ENCODE results near the gene HBP1. TPM values are rescaled to one million over a fixed set of nuclear protein-coding genes. Genes with fewer than 3 reads are reported as not detected.

Gene HBP1
- polyA plus RNA-seq, 1 donor: 68.7 TPM

DNA sequence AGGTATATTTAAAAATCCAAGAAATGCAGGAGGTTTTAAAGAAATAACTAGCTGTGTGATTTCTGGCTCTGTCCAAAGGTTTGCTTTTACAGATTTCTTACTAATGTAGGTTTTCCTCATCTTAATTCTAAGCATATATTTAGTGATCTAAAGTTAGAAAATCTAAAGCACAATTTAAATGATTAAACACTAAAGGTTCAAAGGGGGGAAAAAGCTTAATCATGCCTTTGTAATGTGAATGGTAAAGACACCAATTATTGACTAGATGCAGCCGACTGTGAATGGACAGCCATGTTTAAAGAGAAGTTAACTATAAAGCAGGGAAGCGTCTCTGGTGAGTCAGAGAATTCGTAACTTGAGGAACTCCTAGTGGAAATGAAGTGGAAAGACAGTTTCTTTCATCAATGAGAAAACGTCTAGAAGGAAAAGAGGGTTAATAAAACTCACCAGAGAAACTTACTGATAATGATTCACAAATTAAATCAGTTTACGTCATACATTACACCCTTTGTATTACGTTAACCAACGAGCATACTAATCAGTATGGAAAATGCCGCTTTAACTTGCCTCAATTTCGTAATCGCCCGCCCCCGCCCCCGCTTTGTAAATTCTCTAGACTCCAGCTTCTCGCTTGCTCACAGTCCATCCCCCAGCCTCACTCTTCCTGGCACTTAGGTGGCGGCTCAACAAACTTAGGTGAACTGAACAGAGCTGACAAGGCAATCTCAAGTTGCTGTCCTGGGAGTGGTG lies 1.1 kb upstream of the HBP1 start:
- WGBS (ENCODE audit: insufficient coverage, low lambda C conversion rate): 0% methylated on average over 2 of the region's 15 CpGs
- Histone ChIP-seq H3K27ac (ENCODE audit: low read length) (peak overlapping the region; percentile 98), H3K36me3 (ENCODE audit: control insufficient read depth, insufficient read depth, low read length) (peaks cover 5% of the 10 kb centered on the region), H3K27me3 (ENCODE audit: control insufficient read depth, insufficient read depth, low read length) (no peaks in the 10 kb centered on the region), H3K4me1 (ENCODE audit: control insufficient read depth, insufficient read depth, low read length) (peaks cover 5% of the 10 kb centered on the region), H3K4me3 (ENCODE audit: low read length) (peak overlapping the region; percentile 60), H3K9me3 (ENCODE audit: control insufficient read depth, low read depth, low read length) (no peaks in the 10 kb centered on the region)
- DNase-seq: peak; percentile 74 to 82

DNA sequence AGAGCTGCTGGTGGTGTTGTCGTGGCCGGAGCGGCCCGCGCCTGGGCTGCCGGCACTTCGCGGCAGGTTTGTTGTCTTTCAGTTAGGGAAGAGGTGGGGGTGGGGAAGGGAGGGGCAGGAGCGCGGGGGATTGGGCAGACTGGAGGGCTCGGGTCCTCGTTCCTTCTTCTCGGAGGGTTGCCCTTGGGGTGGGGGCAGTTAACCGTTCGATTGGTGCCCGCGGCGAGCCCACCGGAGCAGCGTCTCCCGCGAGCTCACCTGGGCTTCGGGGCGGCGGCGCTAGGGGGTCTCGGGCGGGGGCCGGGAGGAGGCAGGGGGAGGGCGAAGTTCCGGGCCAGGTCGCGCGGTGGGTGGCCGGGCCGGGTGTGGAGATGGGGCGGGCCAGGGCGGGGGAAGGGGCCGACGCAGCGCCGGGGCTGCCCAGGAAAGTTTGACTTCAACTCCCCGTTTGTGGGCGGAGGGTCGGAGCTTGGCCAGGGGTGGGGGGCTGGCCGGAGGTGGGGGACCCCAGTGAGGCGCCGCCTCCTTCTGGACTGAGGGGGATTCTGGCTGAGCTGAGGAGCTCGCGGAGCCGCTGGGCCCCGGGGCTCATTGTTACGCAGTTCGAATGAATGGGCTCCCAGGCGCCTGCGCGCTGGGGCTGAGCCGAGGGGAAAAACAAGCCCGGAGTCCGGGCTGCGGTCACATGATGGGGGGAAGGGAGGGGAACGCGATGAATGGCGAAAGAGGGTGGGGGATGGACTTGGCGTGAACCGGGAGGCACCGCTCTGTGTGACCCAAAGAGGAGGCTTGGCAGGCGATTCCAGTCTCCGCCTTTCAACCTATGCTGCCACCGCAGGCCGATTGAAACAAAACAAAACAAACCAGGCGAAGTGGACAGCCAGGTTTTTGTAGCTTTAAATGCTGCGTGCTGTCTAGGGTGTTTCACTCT lies 582 bp downstream of the HBP1 start:
- H3K9me3 ChIP-seq (ENCODE audit: control insufficient read depth, low read depth, low read length): no peaks in the 10 kb centered on the region
- no CpG with 5 or more reads among the region's 73 CpGs for WGBS (ENCODE audit: insufficient coverage, low lambda C conversion rate)
- peaks cover 7% of the 10 kb centered on the region for H3K4me1 ChIP-seq (ENCODE audit: control insufficient read depth, insufficient read depth, low read length)

DNA sequence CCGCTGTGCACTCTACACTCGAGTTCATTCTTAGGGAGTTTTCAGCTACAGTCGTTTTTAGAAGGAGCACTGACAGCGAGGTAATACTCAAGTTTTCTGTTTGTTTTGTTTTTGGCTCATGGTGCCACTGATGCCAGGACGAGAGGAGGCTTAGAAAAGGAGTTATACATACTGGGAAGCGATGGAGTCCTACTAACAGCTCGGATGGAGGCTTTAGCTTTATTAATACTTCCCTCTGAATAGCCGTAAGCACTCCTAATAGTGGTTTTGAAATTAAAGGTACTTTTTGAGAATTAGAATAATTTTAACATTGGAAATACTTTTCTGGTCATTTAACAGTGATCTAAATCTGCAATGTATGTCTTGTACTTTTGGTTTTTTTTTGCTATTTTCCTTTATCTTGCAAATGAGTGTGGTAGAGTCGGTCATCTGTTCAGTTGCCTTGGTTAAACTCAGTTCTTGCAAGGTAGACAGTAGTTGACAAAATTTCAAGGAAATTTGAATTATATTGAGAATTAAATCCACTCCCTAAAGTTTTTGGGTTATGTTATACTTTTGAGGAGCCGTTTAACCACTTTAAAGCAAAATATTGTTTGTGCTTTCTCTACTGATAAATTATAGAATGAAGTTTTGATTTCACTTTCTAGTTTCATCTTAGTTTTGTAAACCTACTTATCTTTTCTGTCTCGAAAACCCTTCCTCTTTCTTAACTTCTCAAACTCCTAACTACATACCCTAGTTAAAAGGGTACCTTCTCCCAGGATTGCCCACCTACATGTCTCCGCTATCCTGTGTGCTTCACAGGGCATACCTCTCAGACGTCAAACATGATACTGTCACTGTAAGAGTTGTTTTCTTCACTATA lies 1.5 kb downstream of the HBP1 start:
- Histone ChIP-seq H3K9me3 (ENCODE audit: control insufficient read depth, low read depth, low read length) (no peaks in the 10 kb centered on the region), H3K27me3 (ENCODE audit: control insufficient read depth, insufficient read depth, low read length) (no peaks in the 10 kb centered on the region), H3K4me3 (ENCODE audit: low read length) (peak overlapping the region; percentile 95), H3K4me1 (ENCODE audit: control insufficient read depth, insufficient read depth, low read length) (peaks cover 10% of the 10 kb centered on the region), H3K36me3 (ENCODE audit: control insufficient read depth, insufficient read depth, low read length) (peaks cover 5% of the 10 kb centered on the region), H3K27ac (ENCODE audit: low read length) (peak overlapping the region; percentile 99)
- DNase-seq: peak in 1 of 2 donors; percentile 34
- WGBS (ENCODE audit: insufficient coverage, low lambda C conversion rate): 12% methylated on average over 3 of the region's 13 CpGs

More for the DNA sequence above, 582 bp downstream of the HBP1 start:
- H3K27me3 ChIP-seq (ENCODE audit: control insufficient read depth, insufficient read depth, low read length): no peaks in the 10 kb centered on the region
- H3K36me3 ChIP-seq (ENCODE audit: control insufficient read depth, insufficient read depth, low read length): peaks cover 5% of the 10 kb centered on the region
- peak; percentile 98 for DNase-seq
- peak overlapping the region; percentile 95 for H3K4me3 ChIP-seq (ENCODE audit: low read length)
- H3K27ac ChIP-seq (ENCODE audit: low read length): peak overlapping the region; percentile 99

DNA sequence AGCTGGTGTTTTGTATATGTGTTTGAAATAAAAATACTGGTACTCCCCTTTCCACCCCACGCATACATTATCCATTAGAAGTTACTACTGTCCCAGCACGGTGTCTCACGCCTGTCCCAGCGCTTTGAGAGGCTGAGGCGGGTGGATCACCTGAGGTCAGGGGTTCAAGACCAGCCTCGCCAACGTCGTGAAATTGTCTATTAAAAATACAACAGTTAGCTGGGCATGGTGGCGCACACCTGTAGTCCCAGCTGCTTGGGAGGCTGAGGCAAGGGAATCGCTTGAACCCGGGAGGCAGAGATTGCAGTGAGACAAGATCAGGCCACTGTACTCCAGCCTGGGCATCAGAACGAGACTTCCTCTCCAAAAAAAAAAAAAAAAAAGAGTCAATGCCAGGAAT lies 2.7 kb downstream of the HBP1 start:
- no CpG with 5 or more reads among the region's 12 CpGs for WGBS (ENCODE audit: insufficient coverage, low lambda C conversion rate)
- DNase-seq: no peak
- Histone ChIP-seq H3K27ac (ENCODE audit: low read length) (no peak overlapping the region), H3K27me3 (ENCODE audit: control insufficient read depth, insufficient read depth, low read length) (no peaks in the 10 kb centered on the region), H3K36me3 (ENCODE audit: control insufficient read depth, insufficient read depth, low read length) (peaks cover 5% of the 10 kb centered on the region), H3K9me3 (ENCODE audit: control insufficient read depth, low read depth, low read length) (no peaks in the 10 kb centered on the region), H3K4me3 (ENCODE audit: low read length) (no peak overlapping the region), H3K4me1 (ENCODE audit: control insufficient read depth, insufficient read depth, low read length) (peaks cover 8% of the 10 kb centered on the region)

DNA sequence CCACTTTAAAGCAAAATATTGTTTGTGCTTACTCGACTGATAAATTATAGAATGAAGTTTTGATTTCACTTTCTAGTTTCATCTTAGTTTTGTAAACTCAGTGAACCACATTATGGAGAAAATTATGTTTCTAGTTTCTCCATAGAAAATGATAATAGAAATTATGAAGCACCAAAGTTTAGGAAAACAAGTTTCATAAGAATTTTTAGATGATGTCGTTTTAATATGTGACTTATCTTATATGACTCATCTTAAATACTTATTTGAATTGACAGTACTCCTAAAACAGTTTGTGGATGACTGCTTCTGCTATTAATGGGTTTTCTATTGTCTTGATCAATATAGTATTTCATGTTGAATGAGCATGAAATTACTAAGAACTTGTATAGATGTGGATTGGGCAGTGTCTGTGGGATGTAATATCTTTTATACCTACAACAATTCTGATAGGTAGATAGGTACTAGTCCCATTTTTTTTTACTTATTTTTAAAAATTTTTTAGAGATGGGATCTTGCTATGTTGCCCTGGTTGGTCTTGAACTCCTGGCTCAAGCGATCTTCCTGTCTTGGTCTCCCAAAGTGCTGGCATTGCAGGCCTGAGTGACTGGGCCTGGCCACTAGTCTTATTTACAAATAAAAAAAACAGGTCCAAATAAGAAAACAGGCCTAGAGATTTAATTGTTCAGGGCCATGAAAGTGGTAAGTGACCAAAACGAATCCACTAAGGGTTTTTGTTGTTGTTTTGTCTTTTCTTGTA lies 3.7 kb downstream of the HBP1 start:
- peaks cover 8% of the 10 kb centered on the region for H3K4me1 ChIP-seq (ENCODE audit: control insufficient read depth, insufficient read depth, low read length)
- WGBS (ENCODE audit: insufficient coverage, low lambda C conversion rate): 71% methylated on average over 3 of the region's 4 CpGs
- no peak overlapping the region for H3K4me3 ChIP-seq (ENCODE audit: low read length)
- DNase-seq: no peak
- H3K36me3 ChIP-seq (ENCODE audit: control insufficient read depth, insufficient read depth, low read length): peaks cover 5% of the 10 kb centered on the region
- no peak overlapping the region for H3K27ac ChIP-seq (ENCODE audit: low read length)
- no peaks in the 10 kb centered on the region for H3K9me3 ChIP-seq (ENCODE audit: control insufficient read depth, low read depth, low read length)
- no peaks in the 10 kb centered on the region for H3K27me3 ChIP-seq (ENCODE audit: control insufficient read depth, insufficient read depth, low read length)

DNA sequence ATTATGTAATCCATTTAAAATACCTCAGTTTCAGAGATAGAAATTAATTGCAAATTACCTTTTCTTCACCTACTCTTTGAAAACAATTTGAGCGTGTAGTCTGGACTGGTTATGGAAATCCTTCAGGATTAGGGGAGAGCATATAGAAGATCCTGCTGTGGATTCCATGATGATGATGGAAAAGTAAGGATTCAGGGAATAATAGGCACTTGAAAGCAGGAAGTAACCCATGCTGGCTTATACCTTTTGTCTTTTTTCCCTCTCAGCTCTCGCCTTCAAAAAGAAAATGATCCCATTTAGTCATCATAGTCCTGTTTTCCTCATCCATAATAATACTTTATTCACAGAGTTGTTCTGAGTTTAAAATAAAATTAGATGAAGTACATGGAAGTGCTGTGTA lies 4.4 kb downstream of the HBP1 start:
- Histone ChIP-seq H3K27ac (ENCODE audit: low read length) (peak overlapping the region; percentile 26), H3K9me3 (ENCODE audit: control insufficient read depth, low read depth, low read length) (no peaks in the 10 kb centered on the region), H3K4me1 (ENCODE audit: control insufficient read depth, insufficient read depth, low read length) (peaks cover 8% of the 10 kb centered on the region)

DNA sequence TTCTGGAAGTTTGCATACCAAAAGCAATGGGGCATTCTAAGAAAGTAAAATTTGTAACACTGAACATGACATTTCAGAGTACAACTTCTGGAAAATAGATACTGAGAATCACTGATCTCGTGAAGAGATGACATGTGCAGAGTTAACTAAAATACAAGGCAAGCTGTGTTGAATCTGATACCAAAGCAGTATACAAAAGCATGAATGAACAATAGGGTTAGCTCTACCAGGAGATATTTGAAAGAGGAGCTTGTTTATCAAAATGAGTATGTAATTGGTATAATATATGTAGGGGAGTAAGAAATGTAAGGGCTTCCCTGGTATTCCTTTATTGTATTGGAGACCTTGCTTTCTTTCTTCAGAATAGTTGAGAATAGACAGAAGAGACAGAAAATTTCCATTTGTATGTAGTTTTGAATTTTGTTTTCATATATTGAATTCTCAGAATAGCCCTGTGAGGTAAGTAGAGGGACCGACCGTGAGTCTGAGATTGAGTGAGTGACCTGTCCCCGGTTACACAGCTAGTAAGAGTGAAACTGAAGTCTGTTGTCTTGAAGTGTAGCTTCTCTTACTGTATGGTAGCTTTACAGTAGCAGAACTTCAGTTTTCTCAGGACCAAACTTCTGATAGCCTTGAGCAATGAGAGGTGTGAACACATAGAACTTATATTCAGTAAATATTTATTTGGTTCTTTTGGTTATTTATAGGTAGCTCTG lies 5.0 kb downstream of the HBP1 start:
- Histone ChIP-seq H3K4me1 (ENCODE audit: control insufficient read depth, insufficient read depth, low read length) (peaks cover 8% of the 10 kb centered on the region), H3K27ac (ENCODE audit: low read length) (peak overlapping the region; percentile 26), H3K9me3 (ENCODE audit: control insufficient read depth, low read depth, low read length) (no peaks in the 10 kb centered on the region), H3K27me3 (ENCODE audit: control insufficient read depth, insufficient read depth, low read length) (no peaks in the 10 kb centered on the region), H3K4me3 (ENCODE audit: low read length) (no peak overlapping the region), H3K36me3 (ENCODE audit: control insufficient read depth, insufficient read depth, low read length) (peaks cover 5% of the 10 kb centered on the region)
- no CpG with 5 or more reads among the region's 4 CpGs for WGBS (ENCODE audit: insufficient coverage, low lambda C conversion rate)
- DNase-seq: no peak

More for the DNA sequence above, 4.4 kb downstream of the HBP1 start:
- Histone ChIP-seq H3K36me3 (ENCODE audit: control insufficient read depth, insufficient read depth, low read length) (peaks cover 5% of the 10 kb centered on the region), H3K27me3 (ENCODE audit: control insufficient read depth, insufficient read depth, low read length) (no peaks in the 10 kb centered on the region), H3K4me3 (ENCODE audit: low read length) (no peak overlapping the region)
- no peak for DNase-seq
- no CpG with 5 or more reads among the region's 2 CpGs for WGBS (ENCODE audit: insufficient coverage, low lambda C conversion rate)

DNA sequence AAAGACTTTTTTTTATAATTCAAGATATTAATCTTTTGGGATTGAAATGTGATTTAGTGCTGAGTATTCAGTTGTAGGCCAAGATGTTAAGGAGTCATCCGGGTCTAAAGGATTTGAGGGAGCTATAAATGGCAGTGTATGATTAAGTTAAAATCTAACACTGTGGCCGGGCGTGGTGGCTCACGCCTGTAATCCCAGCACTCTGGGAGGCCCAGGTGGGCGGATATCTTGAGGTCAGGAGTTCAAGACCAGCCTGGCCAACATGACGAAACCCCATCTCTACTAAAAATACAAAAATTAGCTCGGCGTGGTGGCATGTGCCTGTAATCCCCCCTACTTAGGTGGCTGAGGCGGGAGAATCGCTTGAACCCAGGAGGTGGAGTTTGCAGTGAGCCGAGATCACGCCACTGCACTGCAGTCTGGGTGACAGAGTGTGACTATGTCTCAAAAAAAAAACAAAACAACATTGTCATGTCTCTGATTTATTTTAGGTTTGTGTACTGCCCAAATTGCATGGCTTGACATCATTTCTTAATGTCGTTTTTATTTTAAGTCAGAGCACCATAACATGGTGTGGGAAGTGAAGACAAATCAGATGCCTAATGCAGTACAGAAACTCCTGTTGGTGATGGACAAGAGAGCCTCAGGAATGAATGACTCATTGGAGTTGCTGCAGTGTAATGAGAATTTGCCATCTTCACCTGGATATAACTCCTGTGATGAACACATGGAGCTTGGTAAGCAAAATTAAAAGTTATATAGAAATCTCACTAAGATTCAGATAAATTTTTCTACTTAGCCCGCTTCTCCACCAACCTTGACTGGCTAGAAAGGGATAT lies 10.7 kb downstream of the HBP1 start:
- H3K9me3 ChIP-seq (ENCODE audit: control insufficient read depth, low read depth, low read length): no peaks in the 10 kb centered on the region
- DNase-seq: peak in 1 of 2 donors; percentile 45
- H3K27me3 ChIP-seq (ENCODE audit: control insufficient read depth, insufficient read depth, low read length): no peaks in the 10 kb centered on the region
- peaks cover 8% of the 10 kb centered on the region for H3K36me3 ChIP-seq (ENCODE audit: control insufficient read depth, insufficient read depth, low read length)
- peak overlapping the region; percentile 73 for H3K27ac ChIP-seq (ENCODE audit: low read length)
- H3K4me3 ChIP-seq (ENCODE audit: low read length): no peak overlapping the region
- H3K4me1 ChIP-seq (ENCODE audit: control insufficient read depth, insufficient read depth, low read length): peaks cover 19% of the 10 kb centered on the region
- 100% methylated on average over 1 of the region's 14 CpGs for whole genome bisulfite sequencing (ENCODE audit: insufficient coverage, low lambda C conversion rate)
